Kidney tubule cell (primary cell): Measurements from ENCODE around the gene SLC16A4.

ENCODE experiments used
- DNase-seq: peaks from one replicate; pipeline ENCODE4 v3.0.0-alpha.2; 2018; ENCODE audit warnings: low spot score

SLC16A4 gene

GRCh38 chr1:110356379-110356778 is 34.4 kb downstream of the SLC16A4 start:
- DNase-seq = peak; percentile 72

DNA sequence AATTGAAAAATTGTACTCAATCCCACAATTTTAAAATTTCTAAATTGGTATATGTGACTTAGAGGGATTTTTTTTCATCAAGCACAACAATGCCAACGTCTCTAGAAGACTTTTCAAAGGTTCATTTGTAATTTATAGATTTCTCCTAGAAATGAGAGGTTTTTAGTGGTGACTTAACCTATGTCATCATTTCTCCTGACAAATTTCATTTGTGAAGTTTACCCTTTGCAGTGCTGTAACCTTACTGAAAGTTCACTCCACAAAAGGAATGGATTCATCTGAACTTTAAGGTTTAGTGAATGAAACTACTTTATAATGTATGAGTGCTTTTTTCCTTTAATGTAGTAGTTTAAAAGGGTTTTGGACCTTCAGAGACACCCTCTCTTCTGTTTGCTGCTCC is 35.5 kb downstream of the SLC16A4 start:
- no peak for DNase-seq

DNA sequence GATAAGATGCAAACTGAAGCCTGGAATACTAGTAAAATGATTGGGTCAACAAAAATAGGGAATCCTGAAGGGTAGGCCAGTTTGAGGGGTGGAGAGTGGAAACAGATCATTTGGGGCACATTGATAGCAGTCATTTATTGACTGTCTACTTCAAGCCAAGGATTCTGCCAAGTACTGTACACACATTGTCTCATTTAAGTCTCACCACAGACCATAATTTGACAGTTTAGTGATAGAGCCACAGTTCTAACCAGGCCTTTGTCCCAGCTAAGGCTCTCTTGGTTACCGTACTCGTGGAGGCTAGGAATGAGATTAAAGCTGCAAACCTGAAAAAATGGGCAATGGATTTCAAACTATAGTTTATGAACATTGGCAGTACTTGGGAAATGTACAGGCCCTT is 40.5 kb downstream of the SLC16A4 start:
- no peak for DNase-seq

DNA sequence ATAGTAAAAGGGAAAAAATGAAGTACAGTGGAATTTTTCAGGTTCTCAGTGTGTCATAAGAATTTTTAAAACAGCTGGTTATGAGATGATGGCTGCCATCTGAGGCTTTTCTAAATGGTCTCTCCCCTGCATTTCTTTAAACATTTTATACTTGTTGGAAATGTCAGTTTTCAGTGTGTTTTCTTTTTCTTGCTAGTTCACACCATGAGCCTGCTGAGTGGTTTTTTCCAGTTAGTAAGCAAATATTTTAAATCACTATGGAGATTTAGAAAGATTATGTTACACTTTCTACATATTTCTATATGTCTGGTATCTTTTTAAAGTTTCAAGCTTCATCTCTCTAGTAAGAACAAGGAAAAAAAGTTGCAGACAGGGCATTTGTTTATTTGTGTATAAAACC is 42.1 kb downstream of the SLC16A4 start:
- no peak for DNase-seq

DNA sequence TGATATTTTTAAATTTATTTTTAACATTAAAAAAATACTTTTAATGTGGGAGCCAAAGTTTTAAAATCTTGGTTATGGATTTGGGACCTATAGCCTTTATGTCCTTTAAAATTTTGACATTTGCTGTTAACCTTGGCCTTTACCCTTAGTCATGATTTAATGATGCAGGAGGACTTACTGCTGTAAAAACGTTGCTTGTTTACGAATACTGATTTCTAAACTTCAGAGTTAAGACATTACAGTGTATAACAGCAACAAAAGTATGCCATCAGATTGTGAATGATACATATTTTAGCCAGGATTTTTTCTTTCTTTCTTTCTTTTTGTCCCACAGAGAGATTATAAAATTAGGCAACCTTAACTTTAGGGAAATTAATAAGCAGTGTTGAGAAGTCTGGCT is 42.8 kb downstream of the SLC16A4 start:
- DNase-seq = no peak

- peak; percentile 25 for DNase-seq
Observed at GRCh38 chr1:110347182-110347893, 43.5 kb downstream of the SLC16A4 start.

GRCh38 chr1:110346690-110347089 is 44.1 kb downstream of the SLC16A4 start:
- no peak for DNase-seq

- DNase-seq = no peak
Observed at GRCh38 chr1:110345480-110345879, 45.3 kb downstream of the SLC16A4 start.

- no peak for DNase-seq
Observed at GRCh38 chr1:110344152-110344551, 46.7 kb downstream of the SLC16A4 start.

DNA sequence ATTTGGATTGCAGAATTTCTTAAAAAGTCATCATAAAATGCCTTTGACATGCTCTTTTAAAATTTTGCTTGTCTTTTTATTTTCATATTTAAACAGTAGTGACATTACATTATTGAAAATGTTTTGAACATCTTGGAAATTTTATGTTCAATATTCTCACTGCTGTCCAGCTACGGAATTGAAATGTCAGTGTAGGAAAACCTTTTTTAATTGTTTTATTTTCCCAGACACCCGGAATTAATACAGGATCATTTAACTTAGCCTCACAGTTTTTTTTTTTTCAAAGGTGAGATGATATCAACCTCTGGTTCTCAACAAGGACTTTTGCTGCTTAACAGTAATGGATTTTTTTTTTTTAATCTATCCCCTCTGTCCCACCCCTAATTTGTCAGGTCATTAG is 47.6 kb downstream of the SLC16A4 start:
- DNase-seq = no peak

- DNase-seq = no peak
Observed at GRCh38 chr1:110341872-110342331, 48.9 kb downstream of the SLC16A4 start.

GRCh38 chr1:110341146-110341871 is 49.5 kb downstream of the SLC16A4 start:
- DNase-seq = no peak

- no peak for DNase-seq
Observed at GRCh38 chr1:110340207-110340468, 50.7 kb downstream of the SLC16A4 start.

GRCh38 chr1:110339407-110340206 is 51.2 kb downstream of the SLC16A4 start:
- DNase-seq = peak; percentile 83

GRCh38 chr1:110338886-110339406 is 51.9 kb downstream of the SLC16A4 start, which contains the start of gene RBM15:
Gene RBM15 (plus strand): TSS chr1:110339377. CDS start chr1:110339406, 29 bp downstream.
- peak; percentile 100 for DNase-seq

DNA sequence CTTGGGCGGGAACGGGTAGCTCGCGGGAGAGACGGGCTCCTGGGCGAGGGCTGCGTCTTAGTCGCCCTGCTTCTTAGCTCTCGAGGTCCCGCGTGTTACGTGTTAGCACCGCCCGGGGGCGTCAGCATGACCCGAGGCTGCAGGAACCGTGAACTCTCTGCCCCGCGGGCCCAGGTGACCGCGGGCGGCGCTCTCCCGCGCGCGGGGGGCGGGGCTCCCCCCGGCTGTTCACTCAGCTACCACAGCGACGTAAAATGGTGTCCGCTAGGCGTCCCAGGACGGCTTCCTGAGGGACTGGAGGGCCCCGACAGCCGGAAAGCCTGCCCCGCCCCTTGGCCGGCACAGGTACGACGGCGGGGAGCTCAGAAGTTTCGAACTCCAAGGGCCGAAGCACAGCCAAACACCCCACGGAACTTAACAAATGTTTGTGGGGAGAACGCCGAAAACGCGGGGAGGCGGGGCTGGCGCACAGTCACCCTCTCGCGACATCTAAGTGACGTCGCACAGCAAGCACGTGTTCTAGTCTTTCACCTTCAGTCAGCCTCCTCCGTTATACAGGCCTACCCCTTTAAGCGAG is 52.4 kb downstream of the SLC16A4 start:
- DNase-seq = no peak

DNA sequence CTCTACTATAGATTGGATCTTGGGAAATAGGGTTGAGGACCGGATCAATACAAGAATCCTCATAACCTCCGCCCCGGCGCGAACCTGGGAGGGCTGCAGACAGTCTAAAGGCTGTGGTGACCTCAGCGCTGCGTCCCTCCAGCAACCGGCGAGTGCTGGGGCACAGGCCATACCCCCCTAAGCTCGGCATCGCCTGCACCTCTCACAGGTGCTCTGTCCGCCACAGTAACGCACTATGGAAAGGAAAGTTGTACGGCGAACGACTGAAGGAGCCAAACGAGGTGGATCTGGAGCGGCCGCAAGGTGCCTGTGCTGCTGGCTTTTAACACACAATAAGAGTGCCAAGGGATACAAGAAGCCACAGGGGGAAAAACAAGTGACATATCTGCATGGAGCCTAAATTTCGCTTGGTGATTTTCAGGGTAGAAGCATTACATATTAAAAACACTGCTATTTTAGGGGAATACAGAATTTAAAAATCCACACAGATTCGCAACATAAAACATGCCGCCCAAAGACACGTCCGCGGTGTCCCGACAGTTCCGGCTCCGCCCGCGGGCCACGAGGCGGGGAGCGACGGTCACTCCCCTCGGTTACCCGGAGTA is 53.0 kb downstream of the SLC16A4 start:
- peak; percentile 64 for DNase-seq

- no peak for DNase-seq
Observed at GRCh38 chr1:110336300-110337039, 54.4 kb downstream of the SLC16A4 start.

GRCh38 chr1:110335265-110335664 is 55.6 kb downstream of the SLC16A4 start:
- no peak for DNase-seq

- no peak for DNase-seq
Observed at GRCh38 chr1:110328700-110329099, 62.1 kb downstream of the SLC16A4 start.

DNA sequence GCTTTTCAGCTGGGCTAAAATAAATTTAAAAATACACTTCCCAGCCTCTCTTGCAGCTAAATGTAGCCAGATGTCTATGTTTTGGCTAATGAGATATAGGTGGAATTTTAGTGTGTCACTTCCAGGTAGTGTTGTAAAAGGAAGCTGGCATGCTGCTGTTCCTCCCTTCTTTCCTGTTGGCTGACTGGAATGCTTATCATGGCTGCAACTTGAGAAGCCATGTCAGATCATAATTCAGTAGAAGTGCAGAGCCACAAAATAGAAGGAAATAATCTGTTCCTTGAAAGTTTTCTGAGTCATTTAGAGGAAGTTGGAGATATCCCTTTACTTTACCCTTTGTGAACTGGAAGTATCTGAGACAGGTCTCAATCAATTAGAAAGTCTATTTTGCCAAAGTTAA is 62.6 kb downstream of the SLC16A4 start:
- DNase-seq = peak; percentile 80
